Measurements from ENCODE around the gene TMEM9. TPM values are rescaled to one million over a fixed set of nuclear protein-coding genes. Genes with fewer than 3 reads are reported as not detected.

TMEM9 gene
- total and polyA plus RNA-seq, 5 donors = 44.4 to 54.6 (median 45.4) TPM

DNA sequence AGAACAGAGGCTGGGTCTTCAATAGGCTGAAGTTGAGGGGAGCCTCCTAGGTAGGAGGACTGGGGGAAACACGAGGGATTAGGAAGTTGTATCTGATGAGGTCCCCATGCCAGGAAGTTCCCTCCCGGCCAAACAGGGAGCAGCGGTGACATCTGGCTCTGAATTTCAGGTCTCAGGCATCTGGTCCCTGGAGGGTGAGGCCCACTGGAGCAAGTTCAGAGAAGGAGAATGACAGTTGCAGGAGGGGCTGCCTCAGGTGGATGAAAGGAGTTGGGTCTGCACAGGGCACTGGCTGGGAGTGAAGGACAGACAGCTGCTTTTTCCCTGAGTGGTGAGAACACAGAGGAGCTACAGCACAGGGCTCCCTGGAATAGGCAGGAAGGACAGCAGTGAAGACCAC is 9.1 kb downstream of the TMEM9 start:
- intact Hi-C loops (cut with DNase I) = no loop called here
- 68% methylated on average over 3 of the region's 3 CpGs for WGBS
- no peak overlapping the region for H3K4me3 ChIP-seq (ENCODE audit: low read length)

DNA sequence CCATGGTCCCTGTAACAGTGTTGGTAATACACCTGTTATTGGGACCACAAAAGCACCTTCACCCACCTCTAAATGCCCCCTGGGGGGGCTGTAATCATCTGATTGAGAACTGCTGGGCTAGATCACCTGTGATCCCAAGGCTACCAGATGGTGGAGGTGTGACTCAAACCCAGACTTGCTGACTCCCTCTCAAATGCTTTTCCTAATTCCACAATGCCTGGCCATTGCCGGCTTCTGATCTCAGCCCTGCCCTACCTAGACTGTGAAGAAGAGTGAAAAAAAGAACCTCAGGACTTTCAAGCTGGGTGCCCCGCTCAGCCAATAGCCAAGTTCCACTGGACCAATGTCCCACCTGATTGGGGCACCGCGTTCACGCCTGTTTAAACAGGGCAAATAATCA is 9.6 kb downstream of the TMEM9 start:
- 84% methylated on average over 5 of the region's 5 CpGs for WGBS
- Histone ChIP-seq H3K9me3 (ENCODE audit: control insufficient read depth, low read length) (no peaks in the 10 kb centered on the region), H3K4me1 (ENCODE audit: control insufficient read depth, insufficient read depth, low read length) (peaks cover 2% of the 10 kb centered on the region), H3K4me3 (ENCODE audit: low read length) (no peak overlapping the region), H3K27me3 (ENCODE audit: control insufficient read depth, insufficient read depth) (no peaks in the 10 kb centered on the region), H3K27ac (ENCODE audit: low read length) (no peak overlapping the region)
- ATAC-seq (no peak), DNase-seq (no peak)
- intact Hi-C loops (cut with DNase I) = no loop called here

More for the DNA sequence above, 9.1 kb downstream of the TMEM9 start:
- H3K4me1 ChIP-seq (ENCODE audit: control insufficient read depth, insufficient read depth, low read length) = peaks cover 2% of the 10 kb centered on the region
- H3K27me3 ChIP-seq (ENCODE audit: control insufficient read depth, insufficient read depth) = no peaks in the 10 kb centered on the region
- no peaks in the 10 kb centered on the region for H3K9me3 ChIP-seq (ENCODE audit: control insufficient read depth, low read length)
- no peak for ATAC-seq
- peak in 1 of 3 donors; percentile 5 for DNase-seq
- H3K27ac ChIP-seq (ENCODE audit: low read length) = no peak overlapping the region

DNA sequence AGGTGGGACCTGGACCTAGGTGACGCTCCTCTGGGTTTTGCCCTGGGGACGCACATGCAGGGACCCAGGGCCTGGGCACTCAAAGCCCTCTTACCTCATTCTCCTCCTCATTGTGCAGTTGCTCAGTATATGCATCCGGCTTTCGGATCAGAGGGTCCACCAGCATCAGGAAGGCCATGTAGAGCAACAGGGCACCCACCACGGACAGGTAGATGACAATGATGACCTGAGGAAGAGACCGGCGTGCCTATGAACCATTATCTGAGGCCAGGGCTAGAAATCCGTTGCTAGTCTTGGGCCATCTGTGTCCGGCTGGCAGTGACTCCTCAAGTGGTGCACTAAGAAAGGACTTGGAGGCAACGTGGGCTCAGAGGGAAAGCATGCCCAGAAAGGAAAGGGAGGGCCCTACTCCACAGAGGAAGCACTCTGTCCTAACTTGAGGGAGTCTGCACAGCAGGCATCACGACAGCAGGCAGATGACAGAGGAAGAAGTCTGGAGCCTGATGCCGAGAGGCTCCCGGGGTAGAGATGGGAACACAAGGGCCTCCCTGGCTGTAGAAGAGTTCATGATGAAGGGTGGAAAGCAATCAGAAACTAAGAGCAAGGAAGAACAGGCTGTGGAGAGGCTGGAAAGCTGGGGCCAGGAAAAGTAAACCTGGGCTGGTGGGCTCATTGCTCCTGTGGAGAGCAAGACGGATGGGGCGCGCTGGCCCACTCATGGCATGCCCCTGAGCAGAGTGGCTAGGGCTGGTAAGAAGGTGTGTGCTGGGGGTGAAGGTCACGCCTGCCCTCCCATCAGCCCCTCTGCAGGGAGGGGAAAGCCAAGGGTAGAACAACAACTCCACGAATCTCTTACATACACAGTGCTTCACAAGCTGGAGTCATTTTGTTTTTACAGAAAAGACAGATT is 10.3 kb downstream of the TMEM9 start:
- no peaks in the 10 kb centered on the region for H3K9me3 ChIP-seq (ENCODE audit: control insufficient read depth, low read length)
- intact Hi-C loops (cut with DNase I) = no loop called here
- no peak overlapping the region for H3K27ac ChIP-seq (ENCODE audit: low read length)
- WGBS = 83% methylated on average over 18 of the region's 18 CpGs
- ATAC-seq (no peak), DNase-seq (peak in 1 of 3 donors; percentile 42)
- H3K4me3 ChIP-seq (ENCODE audit: low read length) = no peak overlapping the region
- no peaks in the 10 kb centered on the region for H3K27me3 ChIP-seq (ENCODE audit: control insufficient read depth, insufficient read depth)
- peaks cover 2% of the 10 kb centered on the region for H3K4me1 ChIP-seq (ENCODE audit: control insufficient read depth, insufficient read depth, low read length)

DNA sequence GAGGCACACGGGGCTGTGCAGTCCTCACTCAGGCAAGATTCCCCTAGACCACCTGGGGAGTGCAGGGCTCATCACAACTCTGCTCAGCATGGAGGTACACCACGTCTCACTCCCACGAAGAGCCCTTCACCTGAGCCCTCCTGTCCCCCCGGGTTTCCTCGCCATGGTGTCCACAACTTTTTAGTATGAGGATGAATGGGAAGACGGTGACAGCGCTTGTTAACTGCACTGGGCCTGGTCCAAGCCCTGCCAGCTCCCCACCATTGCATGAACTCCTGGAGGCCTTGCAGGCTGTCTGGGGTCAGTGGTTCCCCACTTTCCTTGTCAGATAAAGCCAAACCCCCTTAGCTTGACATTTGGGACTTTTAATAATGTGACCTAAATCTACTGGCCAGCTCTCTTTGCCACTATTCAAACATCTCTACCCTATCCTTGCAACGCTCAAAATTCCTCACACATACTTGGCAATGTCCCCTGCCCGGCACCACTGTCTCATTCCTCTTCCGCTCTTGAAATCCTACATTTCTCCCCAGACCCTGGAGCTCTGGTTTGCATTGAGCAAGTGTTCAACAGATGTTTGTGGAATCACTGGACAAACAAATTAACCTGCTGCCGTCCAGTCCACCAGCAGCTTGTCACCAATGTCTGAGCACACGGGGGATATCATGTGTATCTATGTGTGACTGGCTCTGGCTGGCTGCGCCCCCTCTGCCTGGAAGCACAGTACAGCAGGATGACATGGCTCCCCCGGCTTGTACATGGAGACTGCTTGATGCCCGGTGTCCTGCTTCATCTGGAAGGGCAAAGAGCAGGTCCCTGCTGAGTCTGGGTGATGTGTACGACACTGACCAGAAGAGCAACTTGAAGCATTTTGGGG is 11.2 kb downstream of the TMEM9 start:
- no peak for ATAC-seq
- WGBS = 78% methylated on average over 16 of the region's 16 CpGs
- no peak overlapping the region for H3K4me3 ChIP-seq (ENCODE audit: low read length)
- no peaks in the 10 kb centered on the region for H3K9me3 ChIP-seq (ENCODE audit: control insufficient read depth, low read length)
- no peaks in the 10 kb centered on the region for H3K27me3 ChIP-seq (ENCODE audit: control insufficient read depth, insufficient read depth)
- intact Hi-C loops (cut with DNase I) = no loop called here
- no peak overlapping the region for H3K27ac ChIP-seq (ENCODE audit: low read length)
- peaks cover 2% of the 10 kb centered on the region for H3K4me1 ChIP-seq (ENCODE audit: control insufficient read depth, insufficient read depth, low read length)
- DNase-seq = peak in 1 of 3 donors; percentile 40

DNA sequence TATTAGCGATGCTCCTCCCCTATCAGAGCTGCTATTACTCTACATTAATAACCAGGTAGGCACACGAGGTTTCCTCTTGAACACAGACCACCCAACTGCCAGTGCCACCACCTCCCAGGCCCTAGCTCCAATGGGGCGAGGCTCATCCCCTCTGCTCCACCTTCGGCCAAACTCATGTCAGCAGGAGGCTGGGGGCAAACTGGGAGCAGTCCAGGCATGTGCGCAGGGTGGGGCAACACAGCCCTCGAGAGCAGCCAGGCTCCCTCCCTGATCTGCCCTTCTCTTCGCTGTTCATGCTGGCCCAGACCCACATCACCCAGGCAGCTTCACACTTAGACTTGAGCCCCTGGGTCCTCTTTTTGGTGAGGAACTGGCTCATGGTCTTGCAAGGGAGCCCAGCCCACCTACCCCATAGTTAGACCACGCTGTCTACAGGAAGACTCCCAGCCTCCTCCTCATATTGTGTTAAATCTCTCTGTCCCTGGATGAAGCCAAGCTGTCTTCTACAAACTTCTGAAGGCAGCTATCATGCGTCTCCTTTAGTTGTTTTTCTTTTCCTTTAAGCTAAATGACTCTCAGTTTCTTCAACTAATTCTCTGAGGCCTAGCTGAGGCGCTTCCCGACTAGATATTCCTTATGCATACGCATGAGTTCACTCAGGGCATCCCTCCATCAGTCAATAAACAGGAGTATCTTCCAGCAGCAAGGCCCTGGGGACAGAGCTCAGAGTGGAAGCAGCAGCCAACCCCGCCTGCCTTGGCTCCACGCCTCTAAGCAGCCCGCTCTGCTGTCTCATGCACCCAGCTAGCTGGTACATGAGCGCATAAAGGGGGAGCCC is 12.0 kb downstream of the TMEM9 start:
- WGBS = 70% methylated on average over 16 of the region's 16 CpGs
- Histone ChIP-seq H3K9me3 (ENCODE audit: control insufficient read depth, low read length) (no peaks in the 10 kb centered on the region), H3K27me3 (ENCODE audit: control insufficient read depth, insufficient read depth) (no peaks in the 10 kb centered on the region), H3K27ac (ENCODE audit: low read length) (no peak overlapping the region), H3K4me3 (ENCODE audit: low read length) (no peak overlapping the region), H3K4me1 (ENCODE audit: control insufficient read depth, insufficient read depth, low read length) (peaks cover 2% of the 10 kb centered on the region)
- intact Hi-C loops (cut with DNase I) = no loop called here
- ATAC-seq = peak; percentile 41 to 62
- peak; percentile 75 to 92 (median 89) for DNase-seq

DNA sequence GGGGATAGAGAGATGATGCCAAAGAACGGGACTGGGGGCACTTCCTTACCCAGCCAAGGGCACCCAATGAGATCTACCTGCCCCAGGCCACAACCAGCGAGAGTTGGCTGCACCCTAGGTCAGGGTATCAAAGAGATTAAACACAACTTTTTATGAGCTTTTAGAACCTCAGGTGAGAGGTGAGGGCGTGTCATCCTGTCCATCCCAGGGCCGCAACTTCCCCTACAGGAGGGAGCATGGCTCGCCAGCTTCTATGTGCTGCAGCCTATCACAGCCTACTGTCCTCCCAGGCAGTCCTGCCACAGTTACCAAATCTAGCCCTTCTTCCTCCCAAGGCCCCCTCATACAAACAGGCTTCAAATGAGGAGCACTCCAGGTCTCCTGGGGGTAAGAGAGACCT is 12.9 kb downstream of the TMEM9 start:
- intact Hi-C loops (cut with DNase I) = no loop called here
- Histone ChIP-seq H3K9me3 (ENCODE audit: control insufficient read depth, low read length) (no peaks in the 10 kb centered on the region), H3K4me1 (ENCODE audit: control insufficient read depth, insufficient read depth, low read length) (peaks cover 2% of the 10 kb centered on the region), H3K27ac (ENCODE audit: low read length) (no peak overlapping the region), H3K27me3 (ENCODE audit: control insufficient read depth, insufficient read depth) (no peaks in the 10 kb centered on the region), H3K4me3 (ENCODE audit: low read length) (no peak overlapping the region)
- ATAC-seq (no peak), DNase-seq (peak in 1 of 3 donors; percentile 34)
- WGBS = 95% methylated on average over 5 of the region's 5 CpGs

DNA sequence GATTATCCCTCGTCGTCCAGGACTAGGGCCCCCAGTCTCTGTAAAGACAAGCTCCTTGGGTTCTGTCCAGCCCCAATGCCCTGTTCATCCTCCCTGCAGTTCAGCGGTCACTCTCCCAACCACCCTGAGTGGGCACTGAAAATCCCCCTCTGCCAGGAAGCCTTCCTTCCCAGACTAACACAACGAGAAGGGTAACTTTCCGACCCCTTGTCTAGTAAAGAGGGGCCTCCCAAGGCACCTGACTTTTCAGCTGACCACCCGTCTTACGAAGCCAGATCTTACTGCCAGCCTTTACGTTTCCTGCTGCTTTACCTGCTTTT is 13.4 kb downstream of the TMEM9 start:
- no peak for ATAC-seq
- intact Hi-C loops (cut with DNase I) = no loop called here

DNA sequence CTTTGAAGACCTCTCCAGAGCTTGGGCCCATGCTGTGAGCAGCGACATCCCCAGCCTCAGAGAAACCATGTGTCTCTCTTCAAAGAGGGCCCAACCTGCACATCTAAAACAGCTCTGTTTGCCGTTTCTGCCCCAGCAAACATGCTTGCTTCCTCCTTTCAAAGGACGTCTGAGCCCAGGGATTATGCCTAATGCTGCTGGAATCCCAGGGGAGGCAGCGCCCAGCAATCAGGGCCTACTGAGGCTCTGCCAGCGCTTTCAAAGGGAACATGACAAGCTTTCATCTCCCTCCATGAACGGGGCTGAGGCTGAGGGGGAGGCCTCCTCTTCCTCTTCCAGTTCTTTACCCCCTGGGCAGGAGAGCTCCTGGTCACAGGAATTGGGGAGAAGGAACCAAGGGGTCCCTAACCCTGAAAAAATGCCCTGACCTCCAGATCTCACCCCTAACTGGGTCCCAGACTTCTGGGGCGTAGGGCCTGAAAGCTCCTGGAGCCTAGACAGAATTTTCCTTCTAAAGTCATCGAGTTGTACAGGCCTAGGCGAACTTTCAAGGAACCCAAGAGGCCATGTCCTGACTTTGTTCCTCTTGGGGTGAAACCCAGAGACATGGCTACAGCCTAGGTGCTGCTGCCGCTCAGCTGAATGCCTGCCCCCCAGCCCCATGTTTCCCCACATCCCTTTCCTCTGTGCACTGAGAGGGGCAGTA is 13.9 kb downstream of the TMEM9 start:
- H3K27me3 ChIP-seq (ENCODE audit: control insufficient read depth, insufficient read depth) = no peaks in the 10 kb centered on the region
- ATAC-seq (no peak), DNase-seq (peak in 1 of 3 donors; percentile 7)
- H3K9me3 ChIP-seq (ENCODE audit: control insufficient read depth, low read length) = no peaks in the 10 kb centered on the region
- WGBS = 85% methylated on average over 10 of the region's 10 CpGs
- intact Hi-C loops (cut with DNase I) = no loop called here
- H3K4me3 ChIP-seq (ENCODE audit: low read length) = no peak overlapping the region
- H3K4me1 ChIP-seq (ENCODE audit: control insufficient read depth, insufficient read depth, low read length) = peaks cover 2% of the 10 kb centered on the region
- no peak overlapping the region for H3K27ac ChIP-seq (ENCODE audit: low read length)

More for the DNA sequence above, 13.4 kb downstream of the TMEM9 start:
- Histone ChIP-seq H3K9me3 (ENCODE audit: control insufficient read depth, low read length) (no peaks in the 10 kb centered on the region), H3K4me1 (ENCODE audit: control insufficient read depth, insufficient read depth, low read length) (peaks cover 2% of the 10 kb centered on the region), H3K27ac (ENCODE audit: low read length) (no peak overlapping the region), H3K4me3 (ENCODE audit: low read length) (no peak overlapping the region), H3K27me3 (ENCODE audit: control insufficient read depth, insufficient read depth) (no peaks in the 10 kb centered on the region)
- WGBS = 92% methylated on average over 8 of the region's 8 CpGs
- peak in 1 of 3 donors; percentile 26 for DNase-seq

DNA sequence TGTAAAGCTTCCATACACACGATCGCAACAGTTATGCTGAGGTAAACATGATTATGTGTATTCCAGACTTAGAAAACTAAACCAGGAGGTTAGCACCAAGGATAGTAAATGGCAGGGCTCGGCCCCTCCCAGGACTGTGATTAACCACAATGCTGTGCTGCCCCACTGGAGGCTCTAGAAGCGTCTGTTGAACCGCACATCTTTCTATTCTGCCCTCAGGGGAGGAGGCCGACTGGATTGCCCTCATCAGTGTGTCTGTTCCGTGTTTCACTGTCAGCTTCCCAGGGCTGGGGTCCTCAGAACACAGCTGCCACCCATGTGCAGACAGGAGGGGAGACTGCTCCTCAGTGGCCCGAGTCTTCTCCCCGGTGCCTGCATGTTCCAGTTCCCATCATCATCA is 14.5 kb downstream of the TMEM9 start:
- Histone ChIP-seq H3K27me3 (ENCODE audit: control insufficient read depth, insufficient read depth) (no peaks in the 10 kb centered on the region), H3K27ac (ENCODE audit: low read length) (no peak overlapping the region), H3K4me1 (ENCODE audit: control insufficient read depth, insufficient read depth, low read length) (peaks cover 2% of the 10 kb centered on the region), H3K9me3 (ENCODE audit: control insufficient read depth, low read length) (no peaks in the 10 kb centered on the region), H3K4me3 (ENCODE audit: low read length) (no peak overlapping the region)
- intact Hi-C loops (cut with DNase I) = no loop called here
- WGBS = 95% methylated on average over 9 of the region's 9 CpGs
- DNase-seq = peak in 1 of 3 donors; percentile 40
- no peak for ATAC-seq

DNA sequence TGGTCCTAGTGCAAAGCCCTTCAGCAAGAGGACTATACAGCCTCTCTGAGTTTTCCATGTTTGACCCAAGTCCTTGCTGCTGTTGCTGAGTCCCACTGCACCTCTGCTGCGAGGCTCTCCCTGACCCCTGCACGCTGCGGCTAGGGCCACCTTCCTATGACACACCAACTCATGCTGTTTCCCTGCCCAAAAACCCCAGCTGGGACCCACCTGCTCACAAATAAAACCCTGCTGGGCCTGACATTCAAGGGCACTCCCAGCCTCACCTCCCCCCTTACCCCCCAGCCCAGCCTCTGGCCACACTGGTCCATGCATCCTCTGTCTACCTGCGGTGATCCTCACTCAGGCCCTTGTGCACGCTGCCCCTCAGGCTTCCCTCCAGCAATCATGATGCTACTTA is 15.0 kb downstream of the TMEM9 start:
- Histone ChIP-seq H3K27ac (ENCODE audit: low read length) (no peak overlapping the region), H3K9me3 (ENCODE audit: control insufficient read depth, low read length) (no peaks in the 10 kb centered on the region), H3K4me1 (ENCODE audit: control insufficient read depth, insufficient read depth, low read length) (peaks cover 2% of the 10 kb centered on the region), H3K27me3 (ENCODE audit: control insufficient read depth, insufficient read depth) (no peaks in the 10 kb centered on the region), H3K4me3 (ENCODE audit: low read length) (no peak overlapping the region)
- intact Hi-C loops (cut with DNase I) = no loop called here
- no peak for ATAC-seq
- peak in 1 of 3 donors; percentile 9 for DNase-seq
- 96% methylated on average over 5 of the region's 5 CpGs for WGBS
